HuH-7.5 (cell line): ENCODE results near the gene PDE1A.
A peak's percentile ranks its signal among the peaks of the same experiment; 100 is the strongest.

Experiments used
- DNase-seq: peaks from one replicate; pipeline ENCODE4 v3.0.0; 2011; ENCODE audit warnings: low spot score

Gene PDE1A

GRCh38 chr2:182128821-182129707, 297.8 kb downstream of the PDE1A start:
- DNase-seq = no peak

GRCh38 chr2:182117196-182117595, 309.6 kb downstream of the PDE1A start:
- DNase-seq = no peak

DNA sequence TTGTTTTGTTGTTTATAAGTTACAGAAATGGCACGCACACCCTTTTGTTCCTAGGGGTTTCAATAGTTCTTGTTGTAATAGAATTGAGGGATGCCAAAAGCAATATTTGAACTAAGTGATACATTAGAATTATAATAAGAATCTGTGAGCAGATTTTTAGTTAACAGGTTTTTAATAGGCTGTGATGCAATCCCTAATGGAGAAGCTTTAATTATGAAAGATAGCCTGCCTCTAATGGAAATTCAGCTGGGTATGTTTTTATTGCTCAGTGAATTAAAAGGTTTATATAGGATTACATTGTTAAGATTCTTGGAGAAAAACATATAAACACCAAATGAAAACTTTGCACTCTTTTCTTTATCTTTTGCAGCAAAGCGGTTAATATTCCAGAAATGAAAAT, 310.1 kb downstream of the PDE1A start:
- DNase-seq = no peak

DNA sequence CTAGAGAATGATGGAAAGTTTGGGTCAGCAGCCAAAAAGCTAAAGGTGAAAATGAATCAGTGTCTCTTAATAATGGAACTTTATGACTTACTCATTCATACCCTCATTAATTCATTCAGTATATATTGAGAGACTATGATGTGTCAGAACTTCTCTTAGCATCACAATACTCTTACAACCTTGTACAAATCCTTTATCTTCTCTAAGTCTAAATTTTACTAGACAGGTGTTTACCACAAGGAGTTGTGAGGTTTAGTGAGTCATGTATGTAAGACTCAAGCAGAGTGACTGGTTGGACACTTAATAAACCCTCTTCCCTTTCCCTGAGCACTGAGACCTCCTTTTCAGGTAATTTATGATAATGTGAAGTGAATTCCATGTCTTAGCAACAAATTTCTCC, 311.6 kb downstream of the PDE1A start:
- DNase-seq = no peak

- DNase-seq = no peak
These were observed 313.5 kb downstream of the PDE1A start for GRCh38 chr2:182113334-182113733.

DNA sequence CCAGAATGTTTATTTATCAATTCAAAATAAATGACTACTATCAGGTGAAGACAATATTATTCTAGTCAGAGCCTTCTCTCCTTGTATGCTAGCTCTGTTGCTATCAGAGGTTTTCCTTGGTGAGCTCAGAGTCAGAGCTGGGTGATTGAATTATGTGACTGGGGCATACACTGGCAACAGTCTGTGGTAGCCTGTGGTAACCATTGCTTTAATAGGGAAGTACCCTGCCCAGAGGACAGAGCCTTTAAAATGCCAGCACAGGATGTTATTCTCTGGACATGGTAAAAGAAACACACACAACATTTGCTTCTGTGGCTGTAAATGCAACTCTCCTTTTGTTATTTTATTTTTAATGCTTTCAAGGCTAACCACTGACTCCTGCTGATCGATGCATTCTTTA, 316.5 kb downstream of the PDE1A start:
- DNase-seq = no peak

DNA sequence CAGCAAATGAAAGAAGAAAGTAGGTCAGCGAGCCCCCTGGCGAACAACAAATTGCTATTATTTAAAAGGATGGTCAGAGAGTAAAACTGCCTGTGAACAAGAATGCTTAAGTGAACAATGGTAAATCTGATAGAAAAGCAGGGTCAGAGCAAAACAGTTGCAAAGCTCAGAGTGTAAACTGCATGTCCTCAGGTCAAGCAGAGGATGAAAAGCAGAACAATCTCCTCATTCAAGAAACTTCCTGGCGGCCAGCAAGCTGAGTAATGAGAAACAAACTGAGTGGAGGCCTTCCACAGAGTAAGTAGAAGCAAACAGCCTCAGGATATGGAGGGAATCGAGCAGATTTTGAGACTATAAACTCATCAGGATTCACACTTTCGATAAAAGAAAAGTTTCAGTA, 323.3 kb downstream of the PDE1A start:
- no peak for DNase-seq

DNA sequence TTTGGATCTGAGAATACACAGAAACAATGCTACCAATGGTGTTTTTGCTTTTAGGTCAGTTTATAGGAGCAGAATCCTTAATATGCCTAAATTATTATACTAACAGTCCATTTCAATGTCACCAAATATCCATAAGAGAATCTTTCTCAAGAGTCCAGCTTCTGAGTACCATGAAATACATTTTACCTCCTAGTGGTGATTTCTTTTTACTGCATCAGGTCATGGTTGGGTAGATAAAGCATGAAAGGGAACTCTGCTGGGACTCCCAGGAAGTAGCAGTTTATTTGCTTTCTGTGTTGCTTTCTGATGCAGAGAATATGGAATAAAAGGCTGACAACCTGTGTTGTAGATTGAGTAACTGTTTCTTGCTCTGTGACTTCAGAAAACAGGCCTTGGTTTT, 325.6 kb downstream of the PDE1A start:
- DNase-seq = peak; percentile 9

DNA sequence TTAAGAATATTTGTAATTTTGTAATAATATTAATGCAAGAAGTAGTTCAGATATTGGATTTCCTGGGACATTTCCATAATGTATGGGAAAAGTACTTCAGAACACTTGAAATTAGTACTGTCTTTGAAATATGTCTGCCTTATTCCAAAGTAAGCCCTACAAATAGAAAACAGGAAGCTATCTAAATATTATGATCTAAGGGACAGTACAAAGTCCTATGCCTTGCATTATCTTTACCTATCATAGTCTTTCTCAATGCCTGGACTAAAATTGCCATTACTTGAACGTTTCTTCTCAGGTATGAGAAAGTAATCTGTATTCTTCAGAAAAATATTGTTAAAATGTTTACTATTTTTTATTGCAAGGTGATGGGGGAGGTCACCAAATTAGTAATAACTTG, 328.2 kb downstream of the PDE1A start:
- DNase-seq = no peak

GRCh38 chr2:182097571-182098164, 329.2 kb downstream of the PDE1A start:
- no peak for DNase-seq

GRCh38 chr2:182090486-182090885, 336.4 kb downstream of the PDE1A start:
- DNase-seq = no peak
